ENCODE results near the gene CAP1.

DNA sequence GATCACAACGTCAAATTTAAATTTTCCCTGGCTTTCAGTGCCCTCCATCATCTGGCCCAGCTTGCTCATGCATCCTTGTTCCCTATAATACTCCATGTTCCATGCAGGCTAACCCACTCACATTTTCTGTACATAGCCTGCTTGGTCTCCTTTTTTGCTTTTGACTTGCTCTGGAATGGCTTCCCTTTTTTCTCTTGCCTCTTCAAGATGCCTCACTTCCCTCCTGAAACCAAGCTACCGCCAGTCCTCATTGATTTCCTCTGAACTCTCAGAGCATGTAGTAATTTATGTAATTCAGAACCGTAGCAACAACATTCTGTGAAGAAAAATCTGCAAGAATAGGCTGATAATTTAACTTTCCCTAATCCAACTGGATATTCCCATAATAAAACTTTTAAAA, 10.3 kb downstream of the CAP1 start:
- no peak for TF ChIP-seq POLR2A (IDR thresholded peaks at IDR 0.05; ENCODE audit: low read depth, low read length)
- no peak for TF ChIP-seq POLR2AphosphoS5 (IDR thresholded peaks at IDR 0.05; ENCODE audit: low read depth, low read length)
